ENCODE measurements around the gene PRTG. TPM values are rescaled to one million over a fixed set of nuclear protein-coding genes. Genes with fewer than 3 reads are reported as not detected.
A peak's percentile ranks its signal among the peaks of the same experiment; 100 is the strongest.
"Not testable (repeated sequence)": the region's sequence is repeated elsewhere in the genome, so short reads cannot be mapped to it uniquely, and the experiment has no call there.

PRTG gene
- not detected for total RNA-seq

GRCh38 chr15:55742927-55743728 is at the start of gene PRTG:
Gene PRTG (minus strand): TSS chr15:55743152. CDS start chr15:55742931, 221 bp downstream.
- POLR2A ChIA-PET, result no interaction called here
- Mint-ChIP-seq H3K4me3 (peak within 1 kb of the TSS; percentile 45), H3K9me3 (ENCODE audit: low read depth) (no peaks in the 10 kb centered on the region), H3K4me1 (no peaks in the 10 kb centered on the region), H3K27me3 (peaks cover 30% of the 10 kb centered on the region), H3K27ac (no peak within 1 kb of the TSS), H3K36me3 (ENCODE audit: low read depth) (no peaks in the 10 kb centered on the region)
- intact Hi-C loops (cut with DNase I, micrococcal nuclease), result no loop called here
- CTCF ChIA-PET, result no interaction called here
- peak; percentile 36 for ATAC-seq
- no peak for DNase-seq

- ChIA-PET POLR2A (no interaction called here), CTCF (interaction anchor here (0.9 to 1.1 kb wide), 2 partner anchors 9 to 54 kb away, joined by 3 to 4 read pairs; no protein-coding TSS in a partner anchor)
- Mint-ChIP-seq H3K9me3 (ENCODE audit: low read depth) (peaks cover 1% of the 10 kb centered on the region), H3K4me3 (no peak overlapping the region), H3K27ac (no peak overlapping the region), H3K27me3 (peaks cover 10% of the 10 kb centered on the region), H3K4me1 (peaks cover under 1% of the 10 kb centered on the region), H3K36me3 (ENCODE audit: low read depth) (no peaks in the 10 kb centered on the region)
- ATAC-seq (no peak), DNase-seq (no peak)
- intact Hi-C loops (cut with DNase I, micrococcal nuclease), result no loop called here
Observed at GRCh38 chr15:55791551-55792400, 48.8 kb upstream of the PRTG start.

GRCh38 chr15:55789066-55789660 is 46.2 kb upstream of the PRTG start:
- Mint-ChIP-seq H3K27me3 (no peaks in the 10 kb centered on the region), H3K27ac (no peak overlapping the region), H3K36me3 (ENCODE audit: low read depth) (no peaks in the 10 kb centered on the region), H3K4me3 (no peak overlapping the region), H3K9me3 (ENCODE audit: low read depth) (peaks cover 1% of the 10 kb centered on the region), H3K4me1 (no peaks in the 10 kb centered on the region)
- DNase-seq, result peak; percentile 83
- ChIA-PET CTCF (interaction anchor here (0.6 to 2.7 kb wide), 9 partner anchors 8 to 243 kb away, joined by 3 to 14 read pairs (median 5); no protein-coding TSS in a partner anchor), POLR2A (no interaction called here)
- intact Hi-C loops (cut with DNase I, micrococcal nuclease), result loop anchor here (1.0 kb wide), 2 partner anchors 57 to 263 kb away; no protein-coding TSS in a partner anchor
- ATAC-seq, result peak; percentile 57

GRCh38 chr15:55786341-55786740 is 43.4 kb upstream of the PRTG start:
- POLR2A ChIA-PET, result no interaction called here
- CTCF ChIA-PET, result interaction anchor here (0.7 to 1.0 kb wide), 3 partner anchors 14 to 57 kb away, joined by 3 to 4 read pairs (median 3); no protein-coding TSS in a partner anchor
- intact Hi-C loops (cut with DNase I, micrococcal nuclease), result no loop called here
- Mint-ChIP-seq H3K27ac (no peak overlapping the region), H3K4me1 (no peaks in the 10 kb centered on the region), H3K4me3 (no peak overlapping the region), H3K36me3 (ENCODE audit: low read depth) (no peaks in the 10 kb centered on the region), H3K9me3 (ENCODE audit: low read depth) (no peaks in the 10 kb centered on the region), H3K27me3 (no peaks in the 10 kb centered on the region)
- DNase-seq, result no peak
- no peak for ATAC-seq

- H3K4me1 Mint-ChIP-seq; intact Hi-C loops (cut with DNase I, micrococcal nuclease); POLR2A ChIA-PET; H3K36me3 Mint-ChIP-seq (ENCODE audit: low read depth); CTCF ChIA-PET; H3K4me3 Mint-ChIP-seq; H3K9me3 Mint-ChIP-seq (ENCODE audit: low read depth); DNase-seq; H3K27ac Mint-ChIP-seq; ATAC-seq; H3K27me3 Mint-ChIP-seq: not testable (repeated sequence)
Observed at GRCh38 chr15:55785593-55785992, 42.6 kb upstream of the PRTG start.

- H3K27me3 Mint-ChIP-seq, result peaks cover 2% of the 10 kb centered on the region
- ChIA-PET CTCF (interaction anchor here (0.6 to 2.2 kb wide), 2 partner anchors 10 to 247 kb away, joined by 3 to 11 read pairs; no protein-coding TSS in a partner anchor), POLR2A (interaction anchor here (0.7 kb wide), 1 partner anchor 75 kb away, joined by 3 read pairs; no protein-coding TSS in a partner anchor)
- no peak for DNase-seq
- intact Hi-C loops (cut with DNase I, micrococcal nuclease), result no loop called here
- no peak overlapping the region for H3K4me3 Mint-ChIP-seq
- H3K27ac Mint-ChIP-seq, result no peak overlapping the region
- H3K9me3 Mint-ChIP-seq (ENCODE audit: low read depth), result no peaks in the 10 kb centered on the region
- H3K4me1 Mint-ChIP-seq, result no peaks in the 10 kb centered on the region
- ATAC-seq, result no peak
- H3K36me3 Mint-ChIP-seq (ENCODE audit: low read depth), result no peaks in the 10 kb centered on the region
Observed at GRCh38 chr15:55784286-55784685, 41.3 kb upstream of the PRTG start.

GRCh38 chr15:55782901-55783300 is 39.9 kb upstream of the PRTG start:
- Mint-ChIP-seq H3K36me3 (ENCODE audit: low read depth) (no peaks in the 10 kb centered on the region), H3K27me3 (peaks cover 2% of the 10 kb centered on the region), H3K4me3 (no peak overlapping the region), H3K27ac (no peak overlapping the region), H3K9me3 (ENCODE audit: low read depth) (no peaks in the 10 kb centered on the region), H3K4me1 (no peaks in the 10 kb centered on the region)
- ChIA-PET POLR2A (no interaction called here), CTCF (interaction anchor here (2.2 kb wide), 1 partner anchor 8 kb away, joined by 11 read pairs; no protein-coding TSS in a partner anchor)
- ATAC-seq (no peak), DNase-seq (no peak)
- intact Hi-C loops (cut with DNase I, micrococcal nuclease), result no loop called here

GRCh38 chr15:55780292-55780691 is 37.3 kb upstream of the PRTG start:
- H3K27me3 Mint-ChIP-seq, result peaks cover 2% of the 10 kb centered on the region
- no peaks in the 10 kb centered on the region for H3K9me3 Mint-ChIP-seq (ENCODE audit: low read depth)
- ATAC-seq, result no peak
- intact Hi-C loops (cut with DNase I, micrococcal nuclease), result no loop called here
- ChIA-PET POLR2A (no interaction called here), CTCF (no interaction called here)
- no peak overlapping the region for H3K27ac Mint-ChIP-seq
- H3K36me3 Mint-ChIP-seq (ENCODE audit: low read depth), result no peaks in the 10 kb centered on the region
- no peak for DNase-seq
- no peak overlapping the region for H3K4me3 Mint-ChIP-seq
- H3K4me1 Mint-ChIP-seq, result no peaks in the 10 kb centered on the region

- Mint-ChIP-seq H3K4me3 (no peak overlapping the region), H3K9me3 (ENCODE audit: low read depth) (no peaks in the 10 kb centered on the region), H3K27ac (no peak overlapping the region), H3K27me3 (peaks cover 2% of the 10 kb centered on the region), H3K36me3 (ENCODE audit: low read depth) (no peaks in the 10 kb centered on the region), H3K4me1 (no peaks in the 10 kb centered on the region)
- ChIA-PET POLR2A (no interaction called here), CTCF (no interaction called here)
- intact Hi-C loops (cut with DNase I, micrococcal nuclease), result no loop called here
- no peak for ATAC-seq
- no peak for DNase-seq
Observed at GRCh38 chr15:55778932-55779331, 36.0 kb upstream of the PRTG start.

- Mint-ChIP-seq H3K27ac (no peak overlapping the region), H3K36me3 (ENCODE audit: low read depth) (no peaks in the 10 kb centered on the region), H3K4me1 (no peaks in the 10 kb centered on the region), H3K27me3 (peaks cover 11% of the 10 kb centered on the region), H3K4me3 (no peak overlapping the region), H3K9me3 (ENCODE audit: low read depth) (no peaks in the 10 kb centered on the region)
- ChIA-PET POLR2A (no interaction called here), CTCF (interaction anchor here (0.6 to 2.7 kb wide), 18 partner anchors 8 to 251 kb away, joined by 3 to 14 read pairs (median 4); no protein-coding TSS in a partner anchor)
- DNase-seq (no peak), ATAC-seq (no peak)
- intact Hi-C loops (cut with DNase I, micrococcal nuclease), result no loop called here
Observed at GRCh38 chr15:55775316-55775715, 32.4 kb upstream of the PRTG start.
